Measurements from ENCODE around the gene ABCC1. TPM values are rescaled to one million over a fixed set of nuclear protein-coding genes. Genes with fewer than 3 reads are reported as not detected.

The ABCC1 gene
- total and polyA plus RNA-seq, 2 of the 8 experiments (the other 6 are each of a cell fraction or from before 2014, with no cell fraction given): 42.6 to 66.8 TPM

DNA sequence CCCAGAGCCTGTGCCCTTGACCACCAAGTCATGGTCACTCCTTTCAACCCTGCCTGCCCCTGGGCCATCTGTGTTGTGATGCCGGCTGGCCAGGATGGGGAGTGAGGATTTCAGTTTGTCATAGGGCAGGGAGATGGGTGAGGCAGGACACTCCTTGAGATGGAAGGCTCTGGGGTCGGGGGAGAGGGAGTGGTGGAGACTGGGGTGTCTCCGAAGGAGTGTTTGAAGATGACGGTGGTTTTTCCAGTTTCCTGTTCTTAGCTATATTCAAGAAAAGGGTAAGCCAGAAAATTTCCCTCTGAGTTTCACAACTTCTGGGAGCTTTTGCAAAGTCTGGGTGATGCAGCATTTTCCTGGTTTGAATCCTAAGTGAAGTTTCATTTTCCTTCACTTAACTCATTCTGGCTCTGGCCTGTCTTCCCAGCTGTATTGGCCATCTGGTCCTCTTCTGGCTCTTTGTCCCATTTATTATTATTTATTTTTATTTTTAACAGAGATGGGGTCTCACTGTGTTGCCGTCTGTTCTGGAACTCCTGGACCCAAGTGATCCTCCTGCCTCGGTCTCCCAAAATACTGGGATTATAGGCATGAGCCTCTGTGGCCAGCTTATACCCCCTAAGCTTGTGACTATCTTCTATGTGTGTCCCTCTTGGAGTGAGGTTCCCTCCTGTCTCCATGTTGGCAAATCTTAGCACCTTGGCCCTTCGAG is 27.7 kb downstream of the ABCC1 start (continued):
- no peak for TF ChIP-seq CHD7 (IDR thresholded peaks at IDR 0.05; ENCODE audit: insufficient replicate concordance, low read length)
- TF ChIP-seq POU5F1 (IDR thresholded peaks at IDR 0.05; ENCODE audit: low read depth, low read length): no peak
- TF ChIP-seq ASH2L (IDR thresholded peaks at IDR 0.05; ENCODE audit: low read length): no peak
- TF ChIP-seq JUN (IDR thresholded peaks at IDR 0.05; ENCODE audit: low read depth, low read length): no peak
- TF ChIP-seq CHD2 (IDR thresholded peaks at IDR 0.05; ENCODE audit: low read length): no peak
- TF ChIP-seq USF2 (IDR thresholded peaks at IDR 0.05; ENCODE audit: low read length): no peak
- TF ChIP-seq ATF3 (IDR thresholded peaks at IDR 0.05; ENCODE audit: insufficient read depth, low read depth, low read length): no peak
